ENCODE results near the gene STPG4. TPM values are rescaled to one million over a fixed set of nuclear protein-coding genes. Genes with fewer than 3 reads are reported as not detected.

STPG4 gene
- polyA plus RNA-seq, 3 donors = 0.20 to 0.24 TPM; not detected in 1

GRCh38 chr2:47039489-47039870 is 115.6 kb downstream of the STPG4 start:
- TF ChIP-seq CTCF (IDR thresholded peaks at IDR 0.05) = no peak
- Mint-ChIP-seq H3K4me3 (no peak overlapping the region), H3K27ac (peak overlapping the region; percentile 54 to 93 (median 82)), H3K27me3 (ENCODE audit: low read depth in 3 of 3) (no peaks in the 10 kb centered on the region), H3K36me3 (peaks cover 78 to 90% of the 10 kb centered on the region in 2 donors), H3K4me1 (peaks cover 44% of the 10 kb centered on the region), H3K9me3 (no peaks in the 10 kb centered on the region)
- Histone ChIP-seq H4K20me1 (ENCODE audit: insufficient read depth, low read length) (no peaks in the 10 kb centered on the region), H3K4me1 (ENCODE audit: control insufficient read depth in 1 of 2, insufficient read depth in 2 of 2, low read length in 2 of 2) (peaks cover 36 to 43% of the 10 kb centered on the region in 2 donors), H3K4me3 (replicated peaks in 1 of 3; ENCODE audit: low read depth in 2 of 3, low read length in 3 of 3) (no peak overlapping the region), H3K27me3 (ENCODE audit: control insufficient read depth in 2 of 2, insufficient read depth in 2 of 2, low read length in 2 of 2) (no peaks in the 10 kb centered on the region), H3K27ac (ENCODE audit: low read depth in 1 of 2, low read length in 2 of 2) (peak overlapping the region; percentile 50 to 76), H3K79me2 (ENCODE audit: insufficient read depth, low read length) (peaks cover 36% of the 10 kb centered on the region), H3K9ac (ENCODE audit: insufficient read depth, low read length, poor library complexity, severe bottlenecking) (no peak overlapping the region), H3K4me2 (replicated peaks; ENCODE audit: extremely low read depth, low read length, poor library complexity, severe bottlenecking) (no peak overlapping the region), H3K9me3 (replicated peaks in 1 of 2; ENCODE audit: control insufficient read depth in 1 of 2, insufficient read depth in 1 of 2, low read length in 2 of 2) (no peaks in the 10 kb centered on the region), H2AFZ (ENCODE audit: insufficient read depth, low read depth, low read length, poor library complexity, severe bottlenecking) (no peak overlapping the region), H3K36me3 (replicated peaks in 1 of 2; ENCODE audit: control insufficient read depth in 1 of 2, insufficient read depth in 2 of 2, low read length in 2 of 2) (peaks cover 61 to 84% of the 10 kb centered on the region in 2 donors)
- WGBS (ENCODE audit: insufficient coverage) = 94% methylated on average over 2 of the region's 2 CpGs
- DNase-seq = no peak
- intact Hi-C loops (cut with micrococcal nuclease) = no loop called here

- no peaks in the 10 kb centered on the region for H3K27me3 Mint-ChIP-seq (ENCODE audit: low read depth in 3 of 3)
- no peak overlapping the region for H3K4me2 ChIP-seq (replicated peaks; ENCODE audit: extremely low read depth, low read length, poor library complexity, severe bottlenecking)
- TF ChIP-seq CTCF (IDR thresholded peaks at IDR 0.05) = no peak
- H3K9me3 Mint-ChIP-seq = no peaks in the 10 kb centered on the region
- no peak overlapping the region for H3K9ac ChIP-seq (ENCODE audit: insufficient read depth, low read length, poor library complexity, severe bottlenecking)
- H3K27ac Mint-ChIP-seq = peak overlapping the region; percentile 54 to 93 (median 82)
- H4K20me1 ChIP-seq (ENCODE audit: insufficient read depth, low read length) = no peaks in the 10 kb centered on the region
- H3K36me3 Mint-ChIP-seq = peaks cover 72 to 85% of the 10 kb centered on the region in 2 donors
- peak overlapping the region; percentile 50 to 76 for H3K27ac ChIP-seq (ENCODE audit: low read depth in 1 of 2, low read length in 2 of 2)
- WGBS (ENCODE audit: insufficient coverage) = 100% methylated on average over 3 of the region's 9 CpGs
- no peaks in the 10 kb centered on the region for H3K9me3 ChIP-seq (replicated peaks in 1 of 2; ENCODE audit: control insufficient read depth in 1 of 2, insufficient read depth in 1 of 2, low read length in 2 of 2)
- peak; percentile 42 to 55 (median 50) for DNase-seq
- H3K4me1 ChIP-seq (ENCODE audit: control insufficient read depth in 1 of 2, insufficient read depth in 2 of 2, low read length in 2 of 2) = peaks cover 42 to 49% of the 10 kb centered on the region in 2 donors
- peaks cover 50% of the 10 kb centered on the region for H3K4me1 Mint-ChIP-seq
- H2AFZ ChIP-seq (ENCODE audit: insufficient read depth, low read depth, low read length, poor library complexity, severe bottlenecking) = no peak overlapping the region
- no peaks in the 10 kb centered on the region for H3K27me3 ChIP-seq (ENCODE audit: control insufficient read depth in 2 of 2, insufficient read depth in 2 of 2, low read length in 2 of 2)
- intact Hi-C loops (cut with micrococcal nuclease) = no loop called here
- no peak overlapping the region for H3K4me3 ChIP-seq (replicated peaks in 1 of 3; ENCODE audit: low read depth in 2 of 3, low read length in 3 of 3)
- peak overlapping the region in 1 of 2 donors; percentile 20 for H3K4me3 Mint-ChIP-seq
- peaks cover 56 to 78% of the 10 kb centered on the region in 2 donors for H3K36me3 ChIP-seq (replicated peaks in 1 of 2; ENCODE audit: control insufficient read depth in 1 of 2, insufficient read depth in 2 of 2, low read length in 2 of 2)
- peaks cover 36% of the 10 kb centered on the region for H3K79me2 ChIP-seq (ENCODE audit: insufficient read depth, low read length)
These were observed 116.2 kb downstream of the STPG4 start for GRCh38 chr2:47038656-47039488.

Data from CD14-positive monocyte (primary cell).